GM12878 (cell line): ENCODE data around the gene CEP128. TPM values are rescaled to one million over a fixed set of nuclear protein-coding genes. Genes with fewer than 3 reads are reported as not detected.

ENCODE experiments used
- ATAC-seq: fragments of 200-7000 bp; cut with Tn5 transposase; 3 replicates; pipeline ENCODE4 v1.9.1; 2020; ENCODE audit warnings: mild to moderate bottlenecking, moderate library complexity
- BruUV-seq: library from RNA; stranded (reverse); fragments of 400-500 nt; replicated peaks from 2 replicates; lab custom pipeline; 2021; lab: Mats Ljungman, UMichigan
- CTCF ChIA-PET: fragments of 300-600 bp; sonication (Branson Sonifier 250); formaldehyde crosslinking; extraction: SDS; loops from one replicate; lab custom pipeline; 2021; ENCODE audit warnings: inconsistent platforms; lab: Yijun Ruan, JAX
- POLR2A ChIA-PET: fragments of 350-600 bp; formaldehyde crosslinking; extraction: SDS; loops from one replicate; lab custom pipeline; 2021; ENCODE audit warnings: inconsistent platforms; lab: Charles Lee
- RAD21 ChIA-PET: fragments of 300-600 bp; sonication (Branson Sonifier 250); formaldehyde crosslinking; loops from one replicate; lab custom pipeline; 2023; ENCODE audit warnings: antibody characterized with exemption; ENCODE audit not compliant: unreplicated experiment; lab: Charles Lee
- SMC1A ChIA-PET: fragments of 300-600 bp; sonication (Branson Sonifier 250); formaldehyde crosslinking; loops from one replicate; lab custom pipeline; 2023; ENCODE audit not compliant: unreplicated experiment, uncharacterized antibody; lab: Charles Lee
- DNase-seq: peaks from one replicate; pipeline ENCODE4 v3.0.0-alpha.2; 2011; ENCODE audit warnings: low read depth, low spot score
- FAIRE-seq: peaks from 3 replicates; lab custom pipeline; 2011; peaks lifted over from hg19 to GRCh38; lab: Jason Lieb, UNC
- H2AFZ ChIP-seq: 2 replicates; pipeline ENCODE4 v1.6.0; 2011; ENCODE audit warnings: low read depth, low read length, control low read depth; ENCODE audit not compliant: control insufficient read depth
- H3K27ac ChIP-seq: 2 replicates; pipeline ENCODE4 v1.5.1; 2011; ENCODE audit warnings: control low read depth; ENCODE audit not compliant: control insufficient read depth, insufficient read depth
- H3K27me3 ChIP-seq, 2 experiments: replicated peaks in 1 of 2; 2 replicates each; pipeline versions ENCODE4 v1.6.0 to v1.6.1; 2011; ENCODE audit warnings: low read length in 1 of 2; ENCODE audit not compliant: control insufficient read depth in 2 of 2, insufficient read depth in 2 of 2
- H3K36me3 ChIP-seq, 2 experiments: 2 replicates each; pipeline ENCODE4 v1.5.1; 2011; ENCODE audit warnings: low read length in 1 of 2; ENCODE audit not compliant: control insufficient read depth in 2 of 2, insufficient read depth in 2 of 2
- H3K4me1 ChIP-seq: 2 replicates; pipeline ENCODE4 v1.6.1; 2011; ENCODE audit warnings: mild to moderate bottlenecking, low read length, moderate library complexity, mixed read lengths; ENCODE audit not compliant: control insufficient read depth, insufficient read depth
- H3K4me2 ChIP-seq: 2 replicates; pipeline ENCODE4 v1.6.0; 2011; ENCODE audit warnings: control low read depth; ENCODE audit not compliant: control insufficient read depth, insufficient read depth
- H3K4me3 ChIP-seq: fragments of 200-600 bp; sonication (generic); 2 replicates; pipeline ENCODE4 v1.5.1; 2016
- H3K79me2 ChIP-seq: 2 replicates; pipeline ENCODE4 v1.6.0; 2011; ENCODE audit warnings: low read length; ENCODE audit not compliant: control insufficient read depth, insufficient read depth
- H3K9ac ChIP-seq: 2 replicates; pipeline ENCODE4 v1.8.0; 2011; ENCODE audit warnings: low read length, control low read depth, mixed read lengths; ENCODE audit not compliant: control insufficient read depth, insufficient read depth
- H3K9me3 ChIP-seq: replicated peaks from 3 replicates; pipeline ENCODE4 v1.5.1; 2011; ENCODE audit warnings: mild to moderate bottlenecking, low read length; ENCODE audit not compliant: control insufficient read depth, insufficient read depth
- H4K20me1 ChIP-seq: 2 replicates; pipeline ENCODE4 v1.6.0; 2011; ENCODE audit not compliant: control insufficient read depth, insufficient read depth
- CHD1 ChIP-seq: IDR thresholded peaks from 2 replicates; pipeline ENCODE4 v1.6.1; 2012; ENCODE audit warnings: low read depth, low read length, improper control_type of control experiment
- CTCF ChIP-seq, 3 experiments: IDR thresholded peaks in 2 of 3; conservative IDR thresholded peaks in 1 of 3; 2 replicates each; pipeline ENCODE4 v1.5.1; 2011; ENCODE audit warnings: low read depth in 3 of 3, low read length in 3 of 3, mild to moderate bottlenecking in 3 of 3, control low read depth in 2 of 3, moderate library complexity in 2 of 3, inconsistent platforms in 1 of 3, mixed read lengths in 1 of 3; ENCODE audit not compliant: control insufficient read depth in 2 of 3, insufficient read depth in 1 of 3; ENCODE audit errors: extremely low read depth in 1 of 3
- MXI1 ChIP-seq: fragments of 150-350 bp; IDR thresholded peaks from 2 replicates; pipeline ENCODE4 v1.6.1; 2011; ENCODE audit warnings: low read depth, mild to moderate bottlenecking, inconsistent platforms, low read length, improper control_type of control experiment
- SRF ChIP-seq, 2 experiments: IDR thresholded peaks; 2 replicates each; pipeline ENCODE4 v1.6.1; 2011; ENCODE audit warnings: low read depth in 2 of 2, low read length in 2 of 2, mild to moderate bottlenecking in 1 of 2, moderate library complexity in 1 of 2
- TARDBP ChIP-seq: IDR thresholded peaks from 2 replicates; pipeline ENCODE4 v1.6.1; 2016; ENCODE audit warnings: borderline replicate concordance
- ZNF217 ChIP-seq: fragments of 450-650 bp; IDR thresholded peaks from 2 replicates; pipeline ENCODE4 v1.6.1; 2017; ENCODE audit warnings: antibody characterized with exemption, mild to moderate bottlenecking
- WGBS: methylation state at CpG from one replicate; pipeline ENCODE4 v1.1.6; 2016; ENCODE audit warnings: low lambda C conversion rate; ENCODE audit not compliant: insufficient replicate concordance, insufficient coverage; ENCODE audit errors: missing lambda C conversion rate; 5-methylcytosine and 5-hydroxymethylcytosine counted together
- in situ Hi-C: fragments of 300-500 bp; cut with MboI; formaldehyde crosslinking; loops from 9 replicates; pipeline ENCODE4 v1.14.3; 2018; ENCODE audit warnings: mixed read lengths
- intact Hi-C: fragments of 100-400 bp; cut with micrococcal nuclease; formaldehyde crosslinking; loops from one replicate; pipeline ENCODE4 v1.14.2; 2022; ENCODE audit not compliant: unreplicated experiment
- polyA plus RNA-seq, 11 experiments: library from polyadenylated mRNA; depleted of rRNA in 4 of 11; unstranded in 6 of 11; stranded (reverse) in 5 of 11; fragments of >200 nt; fragmentation: Nextera tagmentation in 4 of 11; fragmentation: Illumina TruSeq in 1 of 11; extraction: Ambion mirVana in 4 of 11; extraction: Trizol in 1 of 11; gene quantifications; 1 replicate in 1 of 11; 2 replicates in 10 of 11; pipeline versions ENCODE4 v1.2.1 to v1.2.3, GENCODE V29; 2011 to 2016; ENCODE audit warnings: inconsistent platforms in 2 of 11, missing spikeins in 2 of 11, low read depth in 1 of 11
- total RNA-seq, 4 experiments: library from RNA; depleted of rRNA in 3 of 4; stranded (reverse); fragments of >200 nt in 3 of 4; fragmentation: Illumina TruSeq in 1 of 4; extraction: Trizol in 1 of 4; gene quantifications; 2 replicates each; pipeline versions ENCODE4 v1.2.1 to v1.2.3, GENCODE V29; 2013 to 2021
- TF ChIP-seq, protein P1 (sequence below): fragments of 450-650 bp; IDR thresholded peaks from 2 replicates; pipeline ENCODE4 v1.6.1; 2018; ENCODE audit warnings: mild to moderate bottlenecking, low read depth, moderate library complexity; ENCODE audit not compliant: partially characterized antibody

CEP128 gene
- total and polyA plus RNA-seq, 10 of the 15 experiments (the other 5 are each of a cell fraction or from before 2014, with no cell fraction given): 1.1 to 6.7 (median 3.4) TPM

DNA sequence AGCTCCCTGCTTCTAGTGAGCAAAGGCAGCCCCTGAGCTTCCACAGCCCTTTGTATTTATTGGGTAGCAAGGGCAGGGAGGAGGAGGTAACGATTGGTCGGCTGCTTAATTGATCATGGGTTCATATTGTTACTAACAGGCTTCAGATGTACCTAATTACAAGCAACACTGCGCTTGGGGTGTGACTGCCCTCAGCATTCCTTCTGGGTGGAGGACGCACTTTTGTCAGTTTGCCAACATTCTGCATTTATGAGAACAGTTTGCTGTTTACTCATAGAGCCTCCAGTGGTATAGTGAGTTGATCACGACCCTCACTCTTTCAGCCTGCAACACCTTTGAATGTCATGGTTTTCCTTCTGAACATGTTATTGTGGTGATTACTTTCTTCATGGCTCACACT, 23.5 kb upstream of the CEP128 start:
- no peak overlapping the region for H3K4me2 ChIP-seq
- ChIA-PET POLR2A (no interaction called here), CTCF (interaction anchor here (15.5 kb wide), 1 partner anchor 22 kb away, joined by 132 read pairs; no protein-coding TSS in a partner anchor), RAD21 (no interaction called here)
- peaks cover 0 to 1% of the 10 kb centered on the region in 2 experiments; a peak in 2 of 4 replicates for H3K27me3 ChIP-seq
- H3K36me3 ChIP-seq: no peaks in the 10 kb centered on the region
- H3K4me3 ChIP-seq: no peak overlapping the region
- no peak for FAIRE-seq
- H4K20me1 ChIP-seq: no peaks in the 10 kb centered on the region
- intact Hi-C loops (no loop called here), in situ Hi-C loops (no loop called here)
- H3K27ac ChIP-seq: no peak overlapping the region
- WGBS: 75% methylated on average over 5 of the region's 5 CpGs
- H3K9me3 ChIP-seq: no peaks in the 10 kb centered on the region; the same call in 2 of the 3 replicates
- no TSS peak for BruUV-seq
- TF ChIP-seq MXI1: no peak
- no peak for TF ChIP-seq TARDBP
- TF ChIP-seq ZNF217: no peak
- TF ChIP-seq SRF (IDR thresholded peaks at IDR 0.05; ENCODE audit: low read depth in 2 of 2, low read length in 2 of 2): no peak
- TF ChIP-seq, protein P1, sequence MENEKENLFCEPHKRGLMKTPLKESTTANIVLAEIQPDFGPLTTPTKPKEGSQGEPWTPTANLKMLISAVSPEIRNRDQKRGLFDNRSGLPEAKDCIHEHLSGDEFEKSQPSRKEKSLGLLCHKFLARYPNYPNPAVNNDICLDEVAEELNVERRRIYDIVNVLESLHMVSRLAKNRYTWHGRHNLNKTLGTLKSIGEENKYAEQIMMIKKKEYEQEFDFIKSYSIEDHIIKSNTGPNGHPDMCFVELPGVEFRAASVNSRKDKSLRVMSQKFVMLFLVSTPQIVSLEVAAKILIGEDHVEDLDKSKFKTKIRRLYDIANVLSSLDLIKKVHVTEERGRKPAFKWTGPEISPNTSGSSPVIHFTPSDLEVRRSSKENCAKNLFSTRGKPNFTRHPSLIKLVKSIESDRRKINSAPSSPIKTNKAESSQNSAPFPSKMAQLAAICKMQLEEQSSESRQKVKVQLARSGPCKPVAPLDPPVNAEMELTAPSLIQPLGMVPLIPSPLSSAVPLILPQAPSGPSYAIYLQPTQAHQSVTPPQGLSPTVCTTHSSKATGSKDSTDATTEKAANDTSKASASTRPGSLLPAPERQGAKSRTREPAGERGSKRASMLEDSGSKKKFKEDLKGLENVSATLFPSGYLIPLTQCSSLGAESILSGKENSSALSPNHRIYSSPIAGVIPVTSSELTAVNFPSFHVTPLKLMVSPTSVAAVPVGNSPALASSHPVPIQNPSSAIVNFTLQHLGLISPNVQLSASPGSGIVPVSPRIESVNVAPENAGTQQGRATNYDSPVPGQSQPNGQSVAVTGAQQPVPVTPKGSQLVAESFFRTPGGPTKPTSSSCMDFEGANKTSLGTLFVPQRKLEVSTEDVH: no peak
- TF ChIP-seq CHD1: no peak
- no peak for TF ChIP-seq CTCF (IDR thresholded peaks at IDR 0.05 in 2 of 3, conservative IDR thresholded peaks at IDR 0.05 in 1 of 3; ENCODE audit: control insufficient read depth in 2 of 3, extremely low read depth in 1 of 3, insufficient read depth in 1 of 3, low read depth in 3 of 3, low read length in 3 of 3)
- TF ChIP-seq, all 136 proteins: peak for 0
- DNase-seq (no peak), ATAC-seq (no peak)
- no peaks in the 10 kb centered on the region for H3K79me2 ChIP-seq
- H3K9ac ChIP-seq: no peak overlapping the region
- SMC1A ChIA-PET: no interaction called here
- H2AFZ ChIP-seq: no peak overlapping the region
- H3K4me1 ChIP-seq: peaks cover 4% of the 10 kb centered on the region
